Measurements from ENCODE around the gene CLIC1. TPM values are rescaled to one million over a fixed set of nuclear protein-coding genes. Genes with fewer than 3 reads are reported as not detected.

CLIC1 gene
- total and polyA plus RNA-seq, 10 donors = 296 to 447 (median 347) TPM

GRCh38 chr6:31715022-31715958 lies 21.0 kb downstream of the CLIC1 start, which contains the start of gene LY6G6D:
Gene LY6G6D (plus strand): TSS chr6:31715348. CDS start chr6:31715356, 8 bp downstream.
- Histone ChIP-seq H3K36me3 (no peaks in the 10 kb centered on the region), H3K27me3 (replicated peaks in 1 of 7) (no peaks in the 10 kb centered on the region), H3K27ac (no peak within 1 kb of the TSS), H3K4me1 (peaks cover 0 to 17% (median 8%) of the 10 kb centered on the region in 6 donors), H3K9me3 (no peaks in the 10 kb centered on the region), H3K4me3 (no peak within 1 kb of the TSS)
- intact Hi-C loops (cut with DNase I; ENCODE audit: low total_unique reads) = no loop called here
- DNase-seq = no peak
- TF ChIP-seq CTCF (IDR thresholded peaks at IDR 0.05 in 8 of 11, conservative IDR thresholded peaks at IDR 0.05 in 3 of 11) = no peak
- no peak for TF ChIP-seq POLR2A (IDR thresholded peaks at IDR 0.05)
- no peak for TF ChIP-seq POLR2AphosphoS5 (IDR thresholded peaks at IDR 0.05)
- 75 to 89% (median 81%) methylated on average over 14 to 16 of the region's 16 CpGs for WGBS, 5 donors

- 54 to 70% (median 60%) methylated on average over 5 of the region's 5 CpGs for WGBS, 5 donors
- Histone ChIP-seq H3K9me3 (no peaks in the 10 kb centered on the region), H3K4me1 (peaks cover 0 to 20% (median 8%) of the 10 kb centered on the region in 6 donors), H3K36me3 (no peaks in the 10 kb centered on the region), H3K27me3 (replicated peaks in 1 of 7) (no peaks in the 10 kb centered on the region), H3K4me3 (no peak overlapping the region), H3K27ac (no peak overlapping the region)
- DNase-seq = no peak
- TF ChIP-seq POLR2A (IDR thresholded peaks at IDR 0.05) (no peak), POLR2AphosphoS5 (IDR thresholded peaks at IDR 0.05) (no peak), CTCF (IDR thresholded peaks at IDR 0.05 in 8 of 11, conservative IDR thresholded peaks at IDR 0.05 in 3 of 11) (no peak)
- intact Hi-C loops (cut with DNase I; ENCODE audit: low total_unique reads) = no loop called here
Observed at GRCh38 chr6:31713991-31714684, 22.2 kb downstream of the CLIC1 start.

- H3K36me3 ChIP-seq = no peaks in the 10 kb centered on the region
- 74 to 84% (median 83%) methylated on average over 4 of the region's 4 CpGs for WGBS, 5 donors
- no peak overlapping the region for H3K4me3 ChIP-seq
- TF ChIP-seq POLR2A (IDR thresholded peaks at IDR 0.05) = no peak
- no peak for TF ChIP-seq CTCF (IDR thresholded peaks at IDR 0.05 in 8 of 11, conservative IDR thresholded peaks at IDR 0.05 in 3 of 11)
- no peak for TF ChIP-seq POLR2AphosphoS5 (IDR thresholded peaks at IDR 0.05)
- peaks cover 0 to 20% (median 8%) of the 10 kb centered on the region in 6 donors for H3K4me1 ChIP-seq
- no peaks in the 10 kb centered on the region for H3K9me3 ChIP-seq
- intact Hi-C loops (cut with DNase I; ENCODE audit: low total_unique reads) = no loop called here
- no peak for DNase-seq
- H3K27me3 ChIP-seq (replicated peaks in 1 of 7) = no peaks in the 10 kb centered on the region
- no peak overlapping the region for H3K27ac ChIP-seq
Observed at GRCh38 chr6:31713465-31713864, 22.9 kb downstream of the CLIC1 start.

- Histone ChIP-seq H3K36me3 (no peaks in the 10 kb centered on the region), H3K4me1 (peaks cover 0 to 20% (median 8%) of the 10 kb centered on the region in 6 donors), H3K4me3 (no peak overlapping the region), H3K27ac (no peak overlapping the region), H3K27me3 (replicated peaks in 1 of 7) (no peaks in the 10 kb centered on the region), H3K9me3 (no peaks in the 10 kb centered on the region)
- WGBS, 5 donors = 61 to 79% (median 67%) methylated on average over 8 of the region's 8 CpGs
- DNase-seq = no peak
- TF ChIP-seq POLR2A (IDR thresholded peaks at IDR 0.05) = no peak
- TF ChIP-seq CTCF (IDR thresholded peaks at IDR 0.05 in 8 of 11, conservative IDR thresholded peaks at IDR 0.05 in 3 of 11) = peak in 4 of 11 experiments; percentile 13 to 39 (median 25)
- intact Hi-C loops (cut with DNase I; ENCODE audit: low total_unique reads) = no loop called here
Observed at GRCh38 chr6:31712296-31712695, 24.0 kb downstream of the CLIC1 start.
